NT2/D1 (cell line): Measurements from ENCODE around the gene DYRK1B.
A peak's percentile ranks its signal among the peaks of the same experiment; 100 is the strongest.

Source experiments
- DNase-seq: peaks from one replicate; pipeline ENCODE4 v3.0.0-alpha.2; 2011; ENCODE audit warnings: low read depth, low spot score
- H3K27me3 ChIP-seq: 2 replicates; pipeline ENCODE4 v1.6.0; 2011; ENCODE audit warnings: mild to moderate bottlenecking; ENCODE audit not compliant: insufficient read length, insufficient read depth
- H3K36me3 ChIP-seq: 2 replicates; pipeline ENCODE4 v1.6.1; 2011; ENCODE audit warnings: mild to moderate bottlenecking, low read length, mixed read lengths; ENCODE audit not compliant: insufficient read depth, insufficient read length
- H3K4me1 ChIP-seq: 2 replicates; pipeline ENCODE4 v1.5.1; 2011; ENCODE audit not compliant: insufficient read depth, insufficient read length
- H3K4me3 ChIP-seq: 2 replicates; pipeline ENCODE4 v1.5.1; 2011; ENCODE audit warnings: low read depth; ENCODE audit not compliant: insufficient read length
- H3K9ac ChIP-seq: 2 replicates; pipeline ENCODE4 v1.6.0; 2011; ENCODE audit warnings: low read depth; ENCODE audit not compliant: insufficient read length
- H3K9me3 ChIP-seq: 2 replicates; pipeline ENCODE4 v1.5.1; 2011; ENCODE audit warnings: mild to moderate bottlenecking, low read length; ENCODE audit not compliant: insufficient read depth
- SUZ12 ChIP-seq: IDR thresholded peaks from 2 replicates; pipeline ENCODE4 v1.6.1; 2011; ENCODE audit not compliant: insufficient read length, insufficient read depth; ENCODE audit errors: extremely low read depth
- YY1 ChIP-seq: IDR thresholded peaks from 2 replicates; pipeline ENCODE4 v1.6.1; 2011; ENCODE audit not compliant: insufficient read length, insufficient read depth
- ZNF274 ChIP-seq: IDR thresholded peaks from 2 replicates; pipeline ENCODE4 v1.6.1; 2011; ENCODE audit warnings: mild to moderate bottlenecking, low read depth, low read length

The DYRK1B gene

GRCh38 chr19:39832341-39833083 is 1.4 kb downstream of the DYRK1B start:
- no peak for TF ChIP-seq ZNF274
- TF ChIP-seq YY1, result no peak
- no peak for TF ChIP-seq SUZ12
- Histone ChIP-seq H3K27me3 (no peaks in the 10 kb centered on the region), H3K36me3 (peaks cover 78% of the 10 kb centered on the region), H3K4me1 (no peaks in the 10 kb centered on the region), H3K9me3 (no peaks in the 10 kb centered on the region), H3K4me3 (peak overlapping the region; percentile 59), H3K9ac (peak overlapping the region; percentile 21)
- no peak for DNase-seq

GRCh38 chr19:39831679-39832078 is 2.3 kb downstream of the DYRK1B start:
- no peaks in the 10 kb centered on the region for H3K4me1 ChIP-seq
- H3K4me3 ChIP-seq, result no peak overlapping the region
- H3K36me3 ChIP-seq, result peaks cover 75% of the 10 kb centered on the region
- no peaks in the 10 kb centered on the region for H3K27me3 ChIP-seq
- DNase-seq, result no peak
- no peaks in the 10 kb centered on the region for H3K9me3 ChIP-seq
- H3K9ac ChIP-seq, result no peak overlapping the region
- TF ChIP-seq YY1, result no peak
- TF ChIP-seq SUZ12, result no peak
- no peak for TF ChIP-seq ZNF274

- TF ChIP-seq ZNF274 (no peak), YY1 (no peak), SUZ12 (no peak)
- Histone ChIP-seq H3K9me3 (no peaks in the 10 kb centered on the region), H3K36me3 (peaks cover 73% of the 10 kb centered on the region), H3K4me3 (no peak overlapping the region), H3K27me3 (no peaks in the 10 kb centered on the region), H3K4me1 (no peaks in the 10 kb centered on the region), H3K9ac (no peak overlapping the region)
- DNase-seq, result no peak
These were observed 3.1 kb downstream of the DYRK1B start for GRCh38 chr19:39830847-39831246.

- Histone ChIP-seq H3K27me3 (no peaks in the 10 kb centered on the region), H3K4me1 (no peaks in the 10 kb centered on the region), H3K36me3 (peaks cover 73% of the 10 kb centered on the region), H3K9ac (no peak overlapping the region), H3K9me3 (no peaks in the 10 kb centered on the region), H3K4me3 (no peak overlapping the region)
- no peak for DNase-seq
- TF ChIP-seq YY1 (no peak), ZNF274 (no peak), SUZ12 (no peak)
These were observed 3.6 kb downstream of the DYRK1B start for GRCh38 chr19:39830406-39830805.

GRCh38 chr19:39829702-39830275 is 4.2 kb downstream of the DYRK1B start:
- no peaks in the 10 kb centered on the region for H3K27me3 ChIP-seq
- no peak overlapping the region for H3K9ac ChIP-seq
- H3K4me3 ChIP-seq, result no peak overlapping the region
- H3K4me1 ChIP-seq, result no peaks in the 10 kb centered on the region
- DNase-seq, result no peak
- H3K36me3 ChIP-seq, result peaks cover 71% of the 10 kb centered on the region
- no peaks in the 10 kb centered on the region for H3K9me3 ChIP-seq
- TF ChIP-seq YY1 (no peak), SUZ12 (no peak), ZNF274 (no peak)

- Histone ChIP-seq H3K9me3 (no peaks in the 10 kb centered on the region), H3K9ac (no peak overlapping the region), H3K4me3 (no peak overlapping the region), H3K36me3 (peaks cover 65% of the 10 kb centered on the region), H3K4me1 (no peaks in the 10 kb centered on the region), H3K27me3 (no peaks in the 10 kb centered on the region)
- DNase-seq, result no peak
- no peak for TF ChIP-seq SUZ12
- no peak for TF ChIP-seq ZNF274
- TF ChIP-seq YY1, result no peak
These were observed 5.3 kb downstream of the DYRK1B start for GRCh38 chr19:39828654-39829032.

GRCh38 chr19:39828015-39828653 is 5.8 kb downstream of the DYRK1B start:
- H3K4me1 ChIP-seq, result no peaks in the 10 kb centered on the region
- H3K27me3 ChIP-seq, result no peaks in the 10 kb centered on the region
- H3K36me3 ChIP-seq, result peaks cover 65% of the 10 kb centered on the region
- TF ChIP-seq YY1, result no peak
- TF ChIP-seq SUZ12, result no peak
- no peak for TF ChIP-seq ZNF274
- H3K4me3 ChIP-seq, result no peak overlapping the region
- DNase-seq, result no peak
- H3K9ac ChIP-seq, result no peak overlapping the region
- no peaks in the 10 kb centered on the region for H3K9me3 ChIP-seq
